Measurements from ENCODE around the gene RAB38.

The RAB38 gene

GRCh38 chr11:88102598-88102934 is 72.7 kb downstream of the RAB38 start:
- DNase-seq, result no peak

- DNase-seq, result no peak
These were observed 73.2 kb downstream of the RAB38 start for GRCh38 chr11:88101881-88102597.

- no peak for DNase-seq
These were observed 75.1 kb downstream of the RAB38 start for GRCh38 chr11:88100151-88100550.

DNA sequence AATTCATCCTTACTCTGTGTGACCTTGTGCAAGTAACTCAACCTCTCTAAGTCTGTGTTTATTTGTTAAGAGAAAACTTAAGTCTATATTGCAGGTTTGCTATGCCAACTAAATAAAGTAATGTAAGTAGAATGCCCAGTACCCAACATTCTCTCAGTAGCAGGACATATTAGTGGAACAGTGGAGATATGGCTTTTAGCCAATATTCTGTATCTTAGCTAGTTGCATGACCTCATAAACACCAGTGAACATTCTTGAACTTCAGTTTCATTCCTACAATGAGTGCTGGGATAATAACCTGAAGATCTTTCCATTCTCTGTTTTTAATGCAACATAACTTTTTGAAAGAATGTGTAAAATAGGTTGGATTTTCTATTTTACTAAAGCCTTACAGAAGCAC is 77.0 kb downstream of the RAB38 start:
- no peak for DNase-seq

DNA sequence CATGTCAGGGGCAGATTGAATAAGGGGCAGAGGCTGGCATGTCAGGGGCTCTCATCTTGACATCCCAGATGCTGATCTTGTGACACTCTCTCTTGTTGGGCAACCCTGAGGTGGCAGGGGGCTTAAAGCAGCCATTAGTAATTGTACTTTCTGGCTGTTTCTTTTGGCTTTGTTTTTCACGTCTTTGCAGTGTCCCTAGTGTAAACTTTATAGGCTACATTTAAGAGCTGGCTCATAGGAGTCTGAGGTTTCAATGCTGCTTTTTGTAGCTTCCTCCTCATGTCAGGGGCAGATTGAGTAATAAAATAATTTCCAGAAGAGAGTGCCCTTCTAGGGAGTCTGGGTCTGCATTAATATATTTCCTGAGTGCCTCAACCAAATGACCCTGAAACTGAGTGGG is 86.1 kb downstream of the RAB38 start:
- no peak for DNase-seq

GRCh38 chr11:88087337-88087736 is 87.9 kb downstream of the RAB38 start:
- no peak for DNase-seq

DNA sequence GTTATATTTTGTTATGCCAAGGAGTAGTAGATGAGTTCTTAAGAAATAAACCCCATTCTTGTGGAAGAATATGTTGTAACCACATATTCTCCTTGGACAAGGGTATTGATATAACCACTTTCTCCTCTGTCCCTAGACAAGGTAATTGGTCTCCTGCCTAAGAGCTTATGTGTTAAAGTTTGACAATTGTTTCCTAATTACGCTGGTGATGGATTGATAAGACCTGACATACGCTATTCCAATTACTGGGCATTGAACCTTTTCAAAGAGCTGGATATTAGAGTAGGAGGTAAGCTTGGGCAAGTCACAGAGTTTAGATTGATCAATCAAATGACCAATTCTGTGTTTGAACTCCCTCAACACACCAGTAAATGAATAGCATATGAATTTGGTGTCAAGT is 88.9 kb downstream of the RAB38 start:
- no peak for DNase-seq

DNA sequence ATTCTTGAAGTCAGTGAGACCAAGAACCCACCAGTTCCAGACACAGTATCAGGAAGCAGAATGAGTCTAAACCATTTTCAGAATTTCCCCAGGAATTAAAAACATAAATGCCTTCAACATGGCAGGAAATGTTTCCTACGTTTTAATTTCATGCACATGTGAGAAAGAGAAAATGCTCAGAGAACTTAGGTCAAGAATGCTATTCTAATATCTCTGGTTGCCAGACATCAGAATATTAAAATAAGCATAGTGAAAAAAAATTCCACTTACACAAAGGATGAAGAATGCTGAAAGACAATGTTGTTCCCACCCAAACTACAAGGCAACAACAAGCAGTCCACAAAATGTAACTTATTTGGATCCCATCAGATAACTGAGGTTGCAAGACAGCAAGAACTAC is 104.8 kb downstream of the RAB38 start:
- no peak for DNase-seq

- DNase-seq, result no peak
These were observed 106.2 kb downstream of the RAB38 start for GRCh38 chr11:88068848-88069554.

GRCh38 chr11:88066090-88066489 is 109.2 kb downstream of the RAB38 start:
- DNase-seq, result no peak

DNA sequence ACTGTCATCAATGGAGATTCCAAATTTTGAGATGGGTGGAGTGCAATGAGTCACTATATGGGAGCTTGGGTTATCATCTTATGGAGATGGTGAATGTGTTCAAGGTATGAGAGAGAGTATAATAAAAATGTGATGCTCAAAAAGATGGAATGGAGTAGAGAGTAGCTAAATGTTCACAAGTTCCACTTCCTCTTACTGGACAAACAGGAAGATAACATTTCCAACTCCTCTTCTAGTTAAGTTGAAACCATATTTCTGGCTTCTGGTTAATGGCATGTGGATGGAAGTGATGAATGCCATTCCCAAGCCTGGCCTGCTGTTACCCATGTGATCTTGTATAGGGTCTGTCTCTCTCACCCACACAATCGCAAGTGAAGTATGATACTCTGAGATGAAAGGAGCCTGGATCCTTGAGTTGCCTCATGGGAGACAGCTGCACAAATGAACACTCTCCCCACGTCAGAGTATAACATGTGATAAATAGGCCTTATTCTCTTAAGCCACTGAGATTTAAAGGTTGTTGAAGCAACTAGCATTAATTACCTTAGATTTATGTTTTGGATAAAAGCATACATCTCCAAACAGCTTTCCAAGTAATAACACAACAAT is 111.0 kb downstream of the RAB38 start:
- no peak for DNase-seq

Measured in NCI-H1105 treated with DMSO at 0.1 percent for 48 hours (cell line).